CD4-positive, alpha-beta memory T cell (primary cell): Measurements from ENCODE around the gene FLT1. TPM values are rescaled to one million over a fixed set of nuclear protein-coding genes. Genes with fewer than 3 reads are reported as not detected.

Experiments used
- CTCF ChIA-PET: fragments of 350-600 bp; sonication (Branson Sonifier 250); formaldehyde crosslinking; loops from one replicate; lab custom pipeline; 2021; ENCODE audit warnings: inconsistent platforms; ENCODE audit not compliant: partially characterized antibody; lab: Charles Lee
- POLR2A ChIA-PET: fragments of 350-600 bp; sonication (Branson Sonifier 250); formaldehyde crosslinking; loops from one replicate; lab custom pipeline; 2021; ENCODE audit not compliant: partially characterized antibody; lab: Charles Lee
- DNase-seq, 5 donors: peaks; one replicate each; pipeline versions ENCODE4 v3.0.0 to v3.0.0-alpha.2; 2020 to 2022; ENCODE audit warnings: mixed read lengths in 1 of 5
- H3K27ac ChIP-seq: one replicate; pipeline ENCODE4 v1.7.0; 2013; ENCODE audit warnings: low read depth, low read length
- H3K27me3 ChIP-seq: 2 replicates; pipeline ENCODE4 v1.7.0; 2013; ENCODE audit warnings: mild to moderate bottlenecking, low read length, moderate library complexity; ENCODE audit not compliant: insufficient read depth
- H3K36me3 ChIP-seq: 2 replicates; pipeline ENCODE4 v1.7.0; 2013; ENCODE audit warnings: mild to moderate bottlenecking, low read length, moderate library complexity; ENCODE audit not compliant: insufficient read depth
- H3K4me1 ChIP-seq: 2 replicates; pipeline ENCODE4 v1.7.0; 2013; ENCODE audit warnings: mild to moderate bottlenecking, low read length, moderate library complexity; ENCODE audit not compliant: insufficient read depth
- H3K4me3 ChIP-seq, 2 donors: one replicate each; pipeline ENCODE4 v1.7.0; 2013; ENCODE audit warnings: low read length in 2 of 2, mild to moderate bottlenecking in 1 of 2
- H3K9me3 ChIP-seq, 2 donors: one replicate each; pipeline ENCODE4 v1.7.0; 2013; ENCODE audit warnings: low read length in 2 of 2, control low read depth in 1 of 2; ENCODE audit not compliant: control insufficient read depth in 1 of 2
- H3K27ac Mint-ChIP-seq, 7 donors: one replicate each; pipeline ENCODE4 v1.8.0; 2020 to 2021; ENCODE audit warnings: mixed read lengths in 7 of 7, mild to moderate bottlenecking in 6 of 7, inconsistent platforms in 3 of 7, moderate library complexity in 3 of 7
- H3K27me3 Mint-ChIP-seq, 2 donors: one replicate each; pipeline ENCODE4 v1.8.0; 2020 to 2021; ENCODE audit warnings: mixed read lengths in 2 of 2
- H3K36me3 Mint-ChIP-seq, 2 donors: one replicate each; pipeline ENCODE4 v1.8.0; 2020 to 2021; ENCODE audit warnings: mixed read lengths in 2 of 2, inconsistent platforms in 1 of 2, mild to moderate bottlenecking in 1 of 2
- H3K4me1 Mint-ChIP-seq, 4 donors: one replicate each; pipeline ENCODE4 v1.8.0; 2020 to 2021; ENCODE audit warnings: mixed read lengths in 4 of 4, mild to moderate bottlenecking in 1 of 4
- H3K4me3 Mint-ChIP-seq, 8 donors: one replicate each; pipeline ENCODE4 v1.8.0; 2020 to 2021; ENCODE audit warnings: mixed read lengths in 8 of 8, mild to moderate bottlenecking in 7 of 8, moderate library complexity in 6 of 8, inconsistent platforms in 3 of 8
- H3K9me3 Mint-ChIP-seq, 8 donors: one replicate each; pipeline ENCODE4 v1.8.0; 2020 to 2021; ENCODE audit warnings: mixed read lengths in 8 of 8, mild to moderate bottlenecking in 5 of 8, inconsistent platforms in 3 of 8, moderate library complexity in 1 of 8
- intact Hi-C: fragments of 100-400 bp; cut with micrococcal nuclease; formaldehyde crosslinking; loops from one replicate; pipeline ENCODE4 v1.15.1; 2023
- polyA plus RNA-seq, 2 donors: library from polyadenylated mRNA; unstranded; fragments of 300-500 nt; fragmentation: Illumina TruSeq; gene quantifications; one replicate each; pipeline ENCODE4 v1.2.3, GENCODE V29; 2021
- total RNA-seq, 2 experiments: library from RNA; stranded (reverse); gene quantifications; one replicate each; pipeline ENCODE4 v1.2.3, GENCODE V29; 2021

Gene FLT1
- total and polyA plus RNA-seq, 4 experiments from 2014 or later, result 0.15 to 0.26 (median 0.25) TPM; not detected in 1

DNA sequence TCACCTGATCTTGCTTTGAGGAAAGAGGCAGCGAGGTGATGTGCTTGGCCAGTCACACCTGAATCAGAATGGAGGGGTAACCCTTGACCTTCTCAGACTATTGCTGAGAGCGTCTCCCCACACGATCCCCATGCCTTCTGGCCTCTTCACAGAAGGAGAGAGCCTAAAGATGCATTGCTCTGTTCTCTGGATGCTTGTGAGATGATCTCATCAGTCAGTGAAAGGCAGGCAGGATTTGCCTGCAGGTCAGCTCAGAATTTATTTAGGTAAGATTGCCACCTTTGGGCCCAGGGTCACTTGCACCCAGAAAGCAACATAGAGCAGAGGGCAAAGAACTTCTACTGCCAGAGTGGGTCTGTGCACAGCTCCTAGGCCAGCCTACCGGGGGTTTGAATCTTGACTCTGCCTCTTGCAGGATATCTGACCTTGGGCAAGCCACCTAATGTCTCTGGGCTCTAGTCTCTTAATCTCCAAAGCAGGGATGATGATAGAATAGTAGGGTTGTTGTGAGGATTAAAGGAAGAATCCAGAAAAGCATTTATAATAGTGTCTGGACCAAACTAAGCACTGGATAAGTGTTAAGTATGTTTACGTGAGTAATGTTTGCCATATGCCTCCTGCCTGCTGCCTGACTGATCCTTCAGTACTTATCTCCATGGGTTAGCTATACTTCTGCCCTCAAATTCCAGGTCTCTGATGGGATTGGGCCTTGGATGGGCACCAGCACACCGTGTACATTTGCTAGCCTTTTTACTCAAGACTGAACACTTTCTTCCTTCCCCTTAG lies 8.4 kb upstream of the FLT1 start:
- no peaks in the 10 kb centered on the region for H3K27me3 ChIP-seq
- Mint-ChIP-seq H3K4me3 (no peak overlapping the region), H3K27ac (no peak overlapping the region), H3K36me3 (no peaks in the 10 kb centered on the region), H3K27me3 (peaks cover 6 to 24% of the 10 kb centered on the region in 2 donors), H3K4me1 (peaks cover 0 to 4% (median 0%) of the 10 kb centered on the region in 4 donors), H3K9me3 (no peaks in the 10 kb centered on the region)
- H3K27ac ChIP-seq, result no peak overlapping the region
- CTCF ChIA-PET, result no interaction called here
- no peaks in the 10 kb centered on the region for H3K36me3 ChIP-seq
- POLR2A ChIA-PET, result no interaction called here
- H3K4me1 ChIP-seq, result no peaks in the 10 kb centered on the region
- H3K9me3 ChIP-seq, result no peaks in the 10 kb centered on the region
- no peak overlapping the region for H3K4me3 ChIP-seq
- intact Hi-C loops, result no loop called here
- no peak for DNase-seq

DNA sequence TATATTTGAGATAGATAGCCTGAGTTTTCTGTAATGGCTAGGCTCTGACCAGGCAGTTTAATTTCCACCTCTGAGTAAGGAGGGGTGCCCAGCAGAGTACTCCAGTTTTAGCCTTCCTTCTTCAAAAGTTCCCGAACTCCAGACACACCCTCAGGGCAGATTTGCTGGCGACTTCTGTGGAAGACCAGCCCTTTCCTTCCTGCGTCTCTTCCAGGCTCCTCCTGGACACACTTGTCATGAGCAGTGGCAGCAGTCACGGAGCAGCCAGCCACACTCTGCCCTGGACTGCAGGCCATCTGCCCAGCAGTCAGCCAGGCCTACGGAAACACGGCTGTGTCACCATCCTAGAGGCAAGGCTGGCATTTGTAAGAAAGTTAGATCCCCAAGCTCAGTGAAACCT lies 6.6 kb upstream of the FLT1 start:
- CTCF ChIA-PET, result no interaction called here
- H3K9me3 Mint-ChIP-seq, result no peaks in the 10 kb centered on the region
- peaks cover 15 to 24% of the 10 kb centered on the region in 2 donors for H3K27me3 Mint-ChIP-seq

GRCh38 chr13:28499609-28500008 lies 4.7 kb upstream of the FLT1 start:
- Mint-ChIP-seq H3K27me3 (peaks cover 26 to 29% of the 10 kb centered on the region in 2 donors), H3K36me3 (no peaks in the 10 kb centered on the region), H3K4me1 (peaks cover 0 to 12% (median 6%) of the 10 kb centered on the region in 4 donors), H3K9me3 (peaks cover 0 to 3% (median 0%) of the 10 kb centered on the region in 8 donors), H3K4me3 (no peak overlapping the region), H3K27ac (no peak overlapping the region)
- CTCF ChIA-PET, result no interaction called here
- POLR2A ChIA-PET, result no interaction called here
- Histone ChIP-seq H3K27me3 (no peaks in the 10 kb centered on the region), H3K9me3 (no peaks in the 10 kb centered on the region), H3K27ac (no peak overlapping the region), H3K36me3 (no peaks in the 10 kb centered on the region), H3K4me3 (no peak overlapping the region), H3K4me1 (no peaks in the 10 kb centered on the region)
- intact Hi-C loops, result no loop called here
- DNase-seq, result no peak

More for the DNA sequence above, 6.6 kb upstream of the FLT1 start:
- POLR2A ChIA-PET, result no interaction called here
- H3K9me3 ChIP-seq, result no peaks in the 10 kb centered on the region
- intact Hi-C loops, result no loop called here
- no peaks in the 10 kb centered on the region for H3K27me3 ChIP-seq
- no peaks in the 10 kb centered on the region for H3K36me3 ChIP-seq
- Mint-ChIP-seq H3K27ac (no peak overlapping the region), H3K4me3 (no peak overlapping the region), H3K36me3 (no peaks in the 10 kb centered on the region), H3K4me1 (peaks cover 0 to 4% (median under 1%) of the 10 kb centered on the region in 4 donors)
- no peaks in the 10 kb centered on the region for H3K4me1 ChIP-seq
- H3K4me3 ChIP-seq, result no peak overlapping the region
- no peak for DNase-seq
- H3K27ac ChIP-seq, result no peak overlapping the region

DNA sequence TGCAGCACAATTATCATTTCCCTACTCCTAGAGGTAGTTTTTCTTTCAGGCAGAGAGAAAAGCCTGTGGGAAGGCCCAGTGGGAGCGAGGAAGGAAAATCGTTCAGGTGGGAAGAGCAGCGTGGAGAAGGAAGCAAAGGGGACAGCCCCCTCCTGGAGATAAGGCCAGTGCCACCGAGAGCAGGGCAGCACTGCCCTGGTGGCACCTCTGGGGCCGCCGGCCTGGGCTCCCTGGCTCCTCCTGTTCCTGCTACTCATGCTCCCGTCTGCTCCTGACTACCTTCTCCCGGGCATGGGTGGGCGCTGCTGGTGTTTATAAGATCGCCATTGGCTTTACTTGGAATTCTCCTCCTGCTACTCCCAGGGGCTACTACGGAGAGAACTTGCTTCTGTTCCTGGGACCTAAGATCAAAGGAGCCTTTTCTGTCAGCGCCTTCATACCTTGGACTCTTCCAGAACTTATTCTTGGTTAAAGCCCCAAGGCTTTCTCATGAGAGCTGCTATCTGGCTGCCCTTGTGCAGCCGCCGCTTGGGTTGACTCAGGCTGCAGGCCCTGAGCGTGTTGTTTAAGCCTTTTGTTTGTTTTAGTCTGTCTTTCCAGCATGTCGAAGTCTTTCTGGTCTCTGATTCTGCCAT lies 3.7 kb upstream of the FLT1 start:
- Mint-ChIP-seq H3K36me3 (no peaks in the 10 kb centered on the region), H3K4me3 (no peak overlapping the region), H3K27ac (no peak overlapping the region), H3K27me3 (peaks cover 26 to 29% of the 10 kb centered on the region in 2 donors), H3K4me1 (peaks cover 0 to 13% (median 6%) of the 10 kb centered on the region in 4 donors), H3K9me3 (peaks cover 0 to 3% (median 0%) of the 10 kb centered on the region in 8 donors)
- no peak overlapping the region for H3K27ac ChIP-seq
- no peaks in the 10 kb centered on the region for H3K27me3 ChIP-seq
- ChIA-PET POLR2A (no interaction called here), CTCF (no interaction called here)
- no peak overlapping the region for H3K4me3 ChIP-seq
- DNase-seq, result no peak
- intact Hi-C loops, result no loop called here
- no peaks in the 10 kb centered on the region for H3K36me3 ChIP-seq
- no peaks in the 10 kb centered on the region for H3K4me1 ChIP-seq
- no peaks in the 10 kb centered on the region for H3K9me3 ChIP-seq

DNA sequence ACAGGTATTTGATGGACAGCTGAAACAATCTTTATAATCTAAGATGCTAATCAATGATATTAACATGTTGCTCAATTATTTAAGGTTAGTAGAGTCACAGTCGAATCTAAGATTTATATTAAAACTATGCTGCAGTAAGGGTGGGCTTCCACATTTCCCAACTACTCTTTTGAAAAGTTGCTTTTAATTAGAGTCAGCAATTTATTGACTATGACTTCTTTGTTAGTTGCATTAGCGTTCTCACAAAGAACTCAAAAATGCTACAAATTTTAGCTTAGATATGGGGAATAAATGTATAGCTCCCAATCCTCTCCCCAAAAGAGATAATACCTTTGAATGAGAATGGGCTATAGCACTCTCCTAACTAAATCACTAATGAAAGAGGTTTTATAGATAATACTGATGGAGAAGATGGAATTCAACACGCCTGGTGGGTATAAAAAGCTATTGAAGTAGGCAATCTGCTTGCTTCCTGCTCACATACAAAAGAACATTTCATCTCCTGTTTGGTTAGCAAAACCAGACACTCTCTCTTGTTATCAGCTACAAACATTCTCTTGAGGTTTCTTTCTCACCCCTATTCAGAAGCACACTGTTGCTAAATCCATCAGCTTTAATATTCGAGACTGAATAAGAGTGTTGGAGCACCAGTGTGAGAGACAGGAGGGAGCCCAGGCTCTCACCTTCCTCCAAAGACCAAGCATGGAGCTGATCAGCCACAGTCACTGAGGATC lies 2.4 kb upstream of the FLT1 start:
- no peaks in the 10 kb centered on the region for H3K9me3 ChIP-seq
- H3K27ac Mint-ChIP-seq, result no peak overlapping the region
- no peak overlapping the region for H3K27ac ChIP-seq
- no peaks in the 10 kb centered on the region for H3K36me3 Mint-ChIP-seq
- peaks cover 1 to 18% (median 8%) of the 10 kb centered on the region in 4 donors for H3K4me1 Mint-ChIP-seq
- peaks cover 0 to 3% (median 0%) of the 10 kb centered on the region in 8 donors for H3K9me3 Mint-ChIP-seq
- H3K36me3 ChIP-seq, result no peaks in the 10 kb centered on the region
- no peak overlapping the region for H3K4me3 Mint-ChIP-seq
- ChIA-PET CTCF (no interaction called here), POLR2A (no interaction called here)
- intact Hi-C loops, result no loop called here
- H3K27me3 Mint-ChIP-seq, result peaks cover 33 to 37% of the 10 kb centered on the region in 2 donors
- H3K27me3 ChIP-seq, result peaks cover 3% of the 10 kb centered on the region
- DNase-seq, result no peak
- H3K4me1 ChIP-seq, result peaks cover 3% of the 10 kb centered on the region
- H3K4me3 ChIP-seq, result no peak overlapping the region

- Histone ChIP-seq H3K27ac (no peak overlapping the region), H3K9me3 (no peaks in the 10 kb centered on the region), H3K4me3 (no peak overlapping the region), H3K36me3 (no peaks in the 10 kb centered on the region), H3K4me1 (peaks cover 3% of the 10 kb centered on the region), H3K27me3 (peaks cover 6% of the 10 kb centered on the region)
- CTCF ChIA-PET, result no interaction called here
- Mint-ChIP-seq H3K4me1 (peaks cover 1 to 18% (median 10%) of the 10 kb centered on the region in 4 donors), H3K36me3 (no peaks in the 10 kb centered on the region), H3K9me3 (peaks cover 0 to 3% (median 0%) of the 10 kb centered on the region in 8 donors), H3K27me3 (peaks cover 32 to 40% of the 10 kb centered on the region in 2 donors), H3K4me3 (peak overlapping the region in 7 of 8 donors; percentile 17 to 66 (median 49)), H3K27ac (no peak overlapping the region)
- no peak for DNase-seq
- intact Hi-C loops, result no loop called here
- POLR2A ChIA-PET, result no interaction called here
These were observed 1.2 kb upstream of the FLT1 start for GRCh38 chr13:28496188-28496564.
